Measurements from ENCODE around the gene RANBP17. TPM values are rescaled to one million over a fixed set of nuclear protein-coding genes. Genes with fewer than 3 reads are reported as not detected.

Gene RANBP17
- total RNA-seq, 2 donors from 2014 or later = 26.6 to 28.0 TPM

- Mint-ChIP-seq H3K27me3 (ENCODE audit: insufficient read depth) (no peaks in the 10 kb centered on the region), H3K4me1 (no peaks in the 10 kb centered on the region), H3K36me3 (ENCODE audit: low read depth) (peaks cover 40% of the 10 kb centered on the region), H3K27ac (no peak overlapping the region), H3K9me3 (peaks cover 26% of the 10 kb centered on the region), H3K4me3 (no peak overlapping the region)
- no peak overlapping the region for H3K27ac ChIP-seq (ENCODE audit: low read depth, low read length)
- no peak for DNase-seq
- H3K9ac ChIP-seq (ENCODE audit: extremely low read depth, low read length, poor library complexity, severe bottlenecking) = no peak overlapping the region
- H3K27me3 ChIP-seq (ENCODE audit: control insufficient read depth, insufficient read depth, low read length, poor library complexity, severe bottlenecking) = no peaks in the 10 kb centered on the region
- no peak overlapping the region for H3K4me3 ChIP-seq (ENCODE audit: low read length)
- H3K4me1 ChIP-seq (ENCODE audit: control insufficient read depth, insufficient read depth, low read length) = no peaks in the 10 kb centered on the region
- H3K9me3 ChIP-seq (ENCODE audit: control insufficient read depth, low read length) = peaks cover 13% of the 10 kb centered on the region
- peaks cover 12% of the 10 kb centered on the region for H3K36me3 ChIP-seq (ENCODE audit: control insufficient read depth, insufficient read depth, low read length)
- TF ChIP-seq CTCF (conservative IDR thresholded peaks at IDR 0.05) = no peak
Measured at GRCh38 chr5:170937072-170937471, 75.3 kb downstream of the RANBP17 start.

GRCh38 chr5:170937914-170938313, 76.1 kb downstream of the RANBP17 start:
- no peak overlapping the region for H3K27ac Mint-ChIP-seq
- no peak for DNase-seq
- Histone ChIP-seq H3K4me3 (ENCODE audit: low read length) (no peak overlapping the region), H3K27ac (ENCODE audit: low read depth, low read length) (no peak overlapping the region), H3K27me3 (ENCODE audit: control insufficient read depth, insufficient read depth, low read length, poor library complexity, severe bottlenecking) (no peaks in the 10 kb centered on the region), H3K4me1 (ENCODE audit: control insufficient read depth, insufficient read depth, low read length) (no peaks in the 10 kb centered on the region), H3K9me3 (ENCODE audit: control insufficient read depth, low read length) (peaks cover 13% of the 10 kb centered on the region), H3K36me3 (ENCODE audit: control insufficient read depth, insufficient read depth, low read length) (peaks cover 12% of the 10 kb centered on the region), H3K9ac (ENCODE audit: extremely low read depth, low read length, poor library complexity, severe bottlenecking) (no peak overlapping the region)
- peaks cover 26% of the 10 kb centered on the region for H3K9me3 Mint-ChIP-seq
- no peak overlapping the region for H3K4me3 Mint-ChIP-seq
- TF ChIP-seq CTCF (conservative IDR thresholded peaks at IDR 0.05) = no peak
- H3K27me3 Mint-ChIP-seq (ENCODE audit: insufficient read depth) = no peaks in the 10 kb centered on the region
- peaks cover 40% of the 10 kb centered on the region for H3K36me3 Mint-ChIP-seq (ENCODE audit: low read depth)
- H3K4me1 Mint-ChIP-seq = no peaks in the 10 kb centered on the region
- 86 to 96% methylated on average over 4 to 5 of the region's 5 CpGs for WGBS, 2 experiments (ENCODE audit: insufficient coverage in 1 of 2, insufficient read length in 1 of 2)

- H3K27ac ChIP-seq (ENCODE audit: low read depth, low read length) = no peak overlapping the region
- peaks cover 12% of the 10 kb centered on the region for H3K36me3 ChIP-seq (ENCODE audit: control insufficient read depth, insufficient read depth, low read length)
- peaks cover 21% of the 10 kb centered on the region for H3K9me3 Mint-ChIP-seq
- H3K4me1 ChIP-seq (ENCODE audit: control insufficient read depth, insufficient read depth, low read length) = no peaks in the 10 kb centered on the region
- H3K9ac ChIP-seq (ENCODE audit: extremely low read depth, low read length, poor library complexity, severe bottlenecking) = no peak overlapping the region
- H3K9me3 ChIP-seq (ENCODE audit: control insufficient read depth, low read length) = peaks cover 13% of the 10 kb centered on the region
- DNase-seq = no peak
- peaks cover 30% of the 10 kb centered on the region for H3K36me3 Mint-ChIP-seq (ENCODE audit: low read depth)
- no peak overlapping the region for H3K27ac Mint-ChIP-seq
- 88 to 100% methylated on average over 4 to 8 of the region's 8 CpGs for WGBS, 2 experiments (ENCODE audit: insufficient coverage in 1 of 2, insufficient read length in 1 of 2)
- no peaks in the 10 kb centered on the region for H3K27me3 Mint-ChIP-seq (ENCODE audit: insufficient read depth)
- H3K4me1 Mint-ChIP-seq = no peaks in the 10 kb centered on the region
- no peak overlapping the region for H3K4me3 ChIP-seq (ENCODE audit: low read length)
- H3K27me3 ChIP-seq (ENCODE audit: control insufficient read depth, insufficient read depth, low read length, poor library complexity, severe bottlenecking) = no peaks in the 10 kb centered on the region
- H3K4me3 Mint-ChIP-seq = no peak overlapping the region
- TF ChIP-seq CTCF (conservative IDR thresholded peaks at IDR 0.05) = no peak
Measured at GRCh38 chr5:170939178-170939577, 77.4 kb downstream of the RANBP17 start.
